Activated CD4-positive, alpha-beta T cell treated with anti-CD3 and anti-CD28 coated beads for 4 hours (primary cell): ENCODE measurements around the gene ZMYM1.
"Not testable (repeated sequence)": the region's sequence is repeated elsewhere in the genome, so short reads cannot be mapped to it uniquely, and the experiment has no call there.

Experiments used
- DNase-seq, 2 donors: peaks; one replicate each; pipeline ENCODE4 v3.0.0-alpha.2; 2020

The ZMYM1 gene

GRCh38 chr1:35080171-35080854 is 1.1 kb downstream of the ZMYM1 start:
- DNase-seq, result no peak

- DNase-seq, result no peak
Observed at GRCh38 chr1:35085421-35085820, 6.2 kb downstream of the ZMYM1 start.

GRCh38 chr1:35097224-35097623 is 18.0 kb downstream of the ZMYM1 start:
- no peak for DNase-seq

GRCh38 chr1:35111106-35111505 is 31.9 kb downstream of the ZMYM1 start:
- no peak for DNase-seq

GRCh38 chr1:35112668-35113067 is 33.5 kb downstream of the ZMYM1 start:
- DNase-seq, result no peak

GRCh38 chr1:35115459-35116383 is 36.5 kb downstream of the ZMYM1 start:
- DNase-seq, result no peak

GRCh38 chr1:35120458-35121133 is 41.4 kb downstream of the ZMYM1 start:
- DNase-seq, result no peak

- no peak for DNase-seq
Observed at GRCh38 chr1:35122311-35122710, 43.1 kb downstream of the ZMYM1 start.

- no peak for DNase-seq
Observed at GRCh38 chr1:35126546-35126945, 47.4 kb downstream of the ZMYM1 start.

- no peak for DNase-seq
Observed at GRCh38 chr1:35129080-35129479, 49.9 kb downstream of the ZMYM1 start.

GRCh38 chr1:35136780-35137179 is 57.6 kb downstream of the ZMYM1 start:
- DNase-seq, result no peak

- not testable (repeated sequence) for DNase-seq
Observed at GRCh38 chr1:35137590-35137989, 58.4 kb downstream of the ZMYM1 start.

- not testable (repeated sequence) for DNase-seq
Observed at GRCh38 chr1:35142294-35142693, 63.1 kb downstream of the ZMYM1 start.

- not testable (repeated sequence) for DNase-seq
Observed at GRCh38 chr1:35142728-35143127, 63.5 kb downstream of the ZMYM1 start.

- no peak for DNase-seq
Observed at GRCh38 chr1:35143737-35144508, 64.7 kb downstream of the ZMYM1 start.

- not testable (repeated sequence) for DNase-seq
Observed at GRCh38 chr1:35145892-35146549, 66.8 kb downstream of the ZMYM1 start.

- no peak for DNase-seq
Observed at GRCh38 chr1:35151220-35151619, 72.0 kb downstream of the ZMYM1 start.

- DNase-seq, result no peak
Observed at GRCh38 chr1:35164893-35165292, 85.7 kb downstream of the ZMYM1 start.
